IMR-90 (cell line): ENCODE data around the gene MINDY3. TPM values are rescaled to one million over a fixed set of nuclear protein-coding genes. Genes with fewer than 3 reads are reported as not detected.

ENCODE experiments used
- ATAC-seq: fragments of 200-7000 bp; cut with Tn5 transposase; 2 replicates; pipeline ENCODE4 v1.9.1; 2020; ENCODE audit warnings: low read depth, mild to moderate bottlenecking, moderate library complexity
- BruUV-seq: library from RNA; stranded (reverse); fragments of 400-500 nt; replicated peaks from 2 replicates; lab custom pipeline; 2021; lab: Mats Ljungman, UMichigan
- CTCF ChIA-PET: fragments of 300-600 bp; formaldehyde crosslinking; extraction: SDS; loops from one replicate; lab custom pipeline; 2021; ENCODE audit warnings: antibody characterized with exemption; lab: Yijun Ruan, JAX
- POLR2A ChIA-PET: fragments of 300-600 bp; sonication (Branson Sonifier 250); formaldehyde crosslinking; loops from one replicate; lab custom pipeline; 2022; ENCODE audit warnings: antibody characterized with exemption; ENCODE audit not compliant: unreplicated experiment; lab: Charles Lee
- DNase-seq: peaks from one replicate; pipeline ENCODE4 v3.0.0; 2013
- H2AFZ ChIP-seq: replicated peaks from 2 replicates; pipeline ENCODE3; 2013; ENCODE audit warnings: low read length, mild to moderate bottlenecking; ENCODE audit not compliant: poor library complexity
- H2AK5ac ChIP-seq: 2 replicates; pipeline ENCODE4 v1.6.1; 2013; ENCODE audit warnings: low read depth, low read length, inconsistent platforms
- H2AK9ac ChIP-seq: replicated peaks from 2 replicates; pipeline ENCODE3; 2013; ENCODE audit warnings: mild to moderate bottlenecking, low read depth, low read length, moderate library complexity; ENCODE audit not compliant: poor library complexity
- H2BK120ac ChIP-seq: 2 replicates; pipeline ENCODE4 v1.6.1; 2013; ENCODE audit warnings: low read depth, low read length, inconsistent platforms
- H2BK15ac ChIP-seq: 3 replicates; pipeline ENCODE4 v1.6.1; 2013; ENCODE audit warnings: low read depth, low read length, inconsistent platforms
- H2BK20ac ChIP-seq: 2 replicates; pipeline ENCODE4 v1.6.1; 2013; ENCODE audit warnings: low read depth, mild to moderate bottlenecking, inconsistent platforms, low read length, moderate library complexity
- H2BK5ac ChIP-seq: 2 replicates; pipeline ENCODE4 v1.6.1; 2013; ENCODE audit warnings: mild to moderate bottlenecking, low read depth, low read length, inconsistent platforms; ENCODE audit not compliant: poor library complexity, severe bottlenecking
- H3K14ac ChIP-seq: replicated peaks from 2 replicates; pipeline ENCODE4 v1.6.1; 2013; ENCODE audit warnings: low read depth, low read length, inconsistent platforms
- H3K18ac ChIP-seq: 2 replicates; pipeline ENCODE4 v1.6.1; 2013; ENCODE audit warnings: low read depth, low read length, control low read depth
- H3K23ac ChIP-seq: 2 replicates; pipeline ENCODE4 v1.6.1; 2013; ENCODE audit warnings: low read depth, low read length, inconsistent platforms
- H3K27ac ChIP-seq: 2 replicates; pipeline ENCODE4 v1.5.1; 2013; ENCODE audit warnings: mild to moderate bottlenecking, control low read depth, low read length; ENCODE audit not compliant: insufficient read depth
- H3K27me3 ChIP-seq: 2 replicates; pipeline ENCODE4 v1.6.1; 2013; ENCODE audit warnings: low read length; ENCODE audit not compliant: control insufficient read depth, insufficient read depth
- H3K36me3 ChIP-seq: 2 replicates; pipeline ENCODE4 v1.6.1; 2013; ENCODE audit warnings: low read length, mixed read lengths; ENCODE audit not compliant: control insufficient read depth, insufficient read depth
- H3K4ac ChIP-seq: 2 replicates; pipeline ENCODE4 v1.6.1; 2013; ENCODE audit warnings: low read depth, low read length, inconsistent platforms
- H3K4me1 ChIP-seq: 2 replicates; pipeline ENCODE4 v1.6.1; 2013; ENCODE audit warnings: low read length, mixed read lengths; ENCODE audit not compliant: control insufficient read depth, insufficient read depth
- H3K4me2 ChIP-seq: 2 replicates; pipeline ENCODE4 v1.6.1; 2013; ENCODE audit warnings: low read depth, mild to moderate bottlenecking, control low read depth, low read length, moderate library complexity
- H3K4me3 ChIP-seq: 2 replicates; pipeline ENCODE4 v1.5.1; 2013; ENCODE audit warnings: low read depth, mild to moderate bottlenecking, control low read depth, low read length, moderate library complexity; ENCODE audit not compliant: insufficient read depth
- H3K56ac ChIP-seq: 2 replicates; pipeline ENCODE4 v1.6.1; 2013; ENCODE audit warnings: low read length, inconsistent platforms; ENCODE audit not compliant: insufficient read depth; ENCODE audit errors: extremely low read depth
- H3K79me1 ChIP-seq, 2 experiments: 2 replicates each; pipeline ENCODE4 v1.6.1; 2013; ENCODE audit warnings: low read length in 2 of 2, inconsistent platforms in 1 of 2, low read depth in 1 of 2
- H3K9ac ChIP-seq: 2 replicates; pipeline ENCODE4 v1.6.1; 2013; ENCODE audit warnings: low read depth, low read length, control low read depth
- H3K9me1 ChIP-seq: 2 replicates; pipeline ENCODE4 v1.6.1; 2013; ENCODE audit warnings: low read length, inconsistent platforms; ENCODE audit not compliant: insufficient read depth
- H3K9me3 ChIP-seq: 2 replicates; pipeline ENCODE4 v1.6.1; 2013; ENCODE audit warnings: low read length; ENCODE audit not compliant: control insufficient read depth, insufficient read depth
- H4K20me1 ChIP-seq: 2 replicates; pipeline ENCODE4 v1.6.1; 2013; ENCODE audit warnings: low read length, inconsistent platforms; ENCODE audit not compliant: insufficient read depth
- H4K5ac ChIP-seq: 2 replicates; pipeline ENCODE4 v1.6.1; 2013; ENCODE audit warnings: mild to moderate bottlenecking, low read depth, low read length, control low read depth
- H4K8ac ChIP-seq, 2 experiments: 2 replicates each; pipeline ENCODE4 v1.6.1; 2013; ENCODE audit warnings: low read depth in 2 of 2, low read length in 2 of 2, control low read depth in 1 of 2, inconsistent platforms in 1 of 2
- H4K91ac ChIP-seq: 2 replicates; pipeline ENCODE4 v1.6.1; 2013; ENCODE audit warnings: low read depth, low read length, inconsistent platforms; ENCODE audit not compliant: insufficient read depth
- BHLHE40 ChIP-seq: fragments of 150-350 bp; IDR thresholded peaks from 2 replicates; pipeline ENCODE4 v1.6.1; 2016; ENCODE audit warnings: mild to moderate bottlenecking, low read depth, low read length
- CHD1 ChIP-seq: IDR thresholded peaks from 2 replicates; pipeline ENCODE4 v1.6.1; 2012; ENCODE audit warnings: low read depth, low read length, improper control_type of control experiment
- MAFK ChIP-seq: IDR thresholded peaks from 2 replicates; pipeline ENCODE4 v1.6.1; 2012; ENCODE audit warnings: low read depth, low read length, improper control_type of control experiment
- MAZ ChIP-seq: IDR thresholded peaks from 2 replicates; pipeline ENCODE4 v1.6.1; 2012; ENCODE audit warnings: low read depth, mild to moderate bottlenecking, low read length, improper control_type of control experiment, moderate library complexity, borderline replicate concordance
- MXI1 ChIP-seq: IDR thresholded peaks from 2 replicates; pipeline ENCODE4 v1.6.1; 2012; ENCODE audit warnings: low read depth, mild to moderate bottlenecking, low read length, moderate library complexity, borderline replicate concordance
- NFE2L2 ChIP-seq: fragments of 150-350 bp; IDR thresholded peaks from 2 replicates; pipeline ENCODE4 v1.6.1; 2016; ENCODE audit warnings: low read depth, mild to moderate bottlenecking, low read length
- POLR2A ChIP-seq: IDR thresholded peaks from 2 replicates; pipeline ENCODE4 v1.6.1; 2012; ENCODE audit warnings: mild to moderate bottlenecking, low read depth, low read length
- RAD21 ChIP-seq: IDR thresholded peaks from 2 replicates; pipeline ENCODE4 v1.6.1; 2012; ENCODE audit warnings: low read length, improper control_type of control experiment
- RFX5 ChIP-seq: IDR thresholded peaks from 2 replicates; pipeline ENCODE4 v1.8.0; 2012; ENCODE audit warnings: low read depth, mild to moderate bottlenecking, low read length, moderate library complexity
- WGBS, 2 experiments: methylation state at CpG; one replicate each; pipeline versions ENCODE4 v1.1.5 to v1.1.7; 2013; ENCODE audit warnings: missing lambda C conversion rate in 2 of 2; ENCODE audit not compliant: insufficient read length in 1 of 2; ENCODE audit errors: extremely low coverage in 2 of 2; 5-methylcytosine and 5-hydroxymethylcytosine counted together
- dilution Hi-C: fragments of 300-500 bp; cut with HindIII; formaldehyde crosslinking; loops from one replicate; pipeline ENCODE4 v1.14.3; 2018; ENCODE audit warnings: low sequenced_read_pairs; ENCODE audit not compliant: unreplicated experiment
- in situ Hi-C: fragments of 300-500 bp; cut with MboI; formaldehyde crosslinking; loops from 3 replicates; pipeline ENCODE4 v1.14.3; 2019; ENCODE audit warnings: low sequenced_read_pairs, inconsistent platforms, mixed read lengths
- intact Hi-C: fragments of 100-400 bp; cut with micrococcal nuclease; formaldehyde crosslinking; loops from 2 replicates; pipeline ENCODE4 v1.10.0; 2022
- polyA plus RNA-seq, 3 experiments: library from polyadenylated mRNA; depleted of rRNA; stranded (reverse); fragments of >200 nt; gene quantifications; 2 replicates each; pipeline ENCODE4 v1.2.3, GENCODE V29; 2012; ENCODE audit warnings: low replicate concordance in 1 of 3
- total RNA-seq: library from RNA; depleted of rRNA; stranded (reverse); fragments of >200 nt; gene quantifications from 2 replicates; pipeline ENCODE4 v1.2.3, GENCODE V29; 2012

Gene MINDY3
- total and polyA plus RNA-seq, 2 of the 4 experiments (the other 2 are of a cell fraction): 13.9 to 14.5 TPM

DNA sequence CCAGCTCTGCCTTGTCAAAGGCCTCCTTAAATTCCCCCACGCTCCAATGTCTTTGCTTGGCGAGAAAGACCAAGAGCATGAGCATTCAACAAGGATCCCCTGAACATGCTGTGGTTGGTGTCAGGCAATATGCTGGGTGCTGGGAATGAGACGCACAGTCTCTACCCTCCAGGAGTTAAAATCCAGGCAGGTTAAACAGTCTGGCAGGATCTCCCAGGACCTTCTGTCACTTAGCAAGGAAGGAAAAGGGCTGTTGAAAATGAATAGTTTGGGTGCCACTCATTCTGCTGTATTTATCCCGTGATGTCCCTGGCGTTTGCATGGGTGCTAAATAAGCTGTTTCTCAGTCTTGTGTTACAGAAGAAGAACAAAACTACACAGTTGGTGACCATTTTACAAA, 118.7 kb downstream of the MINDY3 start:
- Histone ChIP-seq H3K36me3 (no peaks in the 10 kb centered on the region), H2AFZ (no peak overlapping the region), H3K9me1 (no peaks in the 10 kb centered on the region), H3K56ac (no peak overlapping the region), H2BK5ac (no peak overlapping the region), H3K27ac (no peak overlapping the region), H3K14ac (no peak overlapping the region), H3K9ac (no peak overlapping the region), H3K4me3 (no peak overlapping the region), H4K5ac (no peak overlapping the region), H4K91ac (no peak overlapping the region), H3K23ac (no peak overlapping the region), H2BK120ac (no peak overlapping the region), H3K79me1 (no peaks in the 10 kb centered on the region), H2AK9ac (peak overlapping the region; percentile 50), H3K4me2 (no peak overlapping the region), H3K4me1 (no peaks in the 10 kb centered on the region), H2AK5ac (no peak overlapping the region), H3K27me3 (peaks cover 13% of the 10 kb centered on the region), H3K4ac (no peak overlapping the region), H3K18ac (no peak overlapping the region), H3K9me3 (no peaks in the 10 kb centered on the region), H2BK15ac (no peak overlapping the region), H4K8ac (no peak overlapping the region), H2BK20ac (no peak overlapping the region), H4K20me1 (no peaks in the 10 kb centered on the region)
- dilution Hi-C loops: no loop called here
- no CpG with 5 or more reads among the region's 5 CpGs for WGBS, 2 experiments
- in situ Hi-C loops: no loop called here
- no TSS peak for BruUV-seq
- ATAC-seq (no peak), DNase-seq (no peak)
- intact Hi-C loops: no loop called here
- TF ChIP-seq MXI1: no peak
- no peak for TF ChIP-seq BHLHE40
- TF ChIP-seq CHD1: no peak
- TF ChIP-seq RFX5: no peak
- no peak for TF ChIP-seq NFE2L2
- no peak for TF ChIP-seq MAFK
- TF ChIP-seq RAD21: no peak
- no peak for TF ChIP-seq MAZ
- TF ChIP-seq POLR2A: no peak
- POLR2A ChIA-PET: no interaction called here
- CTCF ChIA-PET: interaction anchor here (1.0 kb wide), 1 partner anchor 11 kb away, joined by 3 read pairs; no protein-coding TSS in a partner anchor
